ENCODE results near the gene OLIG1.

DNA sequence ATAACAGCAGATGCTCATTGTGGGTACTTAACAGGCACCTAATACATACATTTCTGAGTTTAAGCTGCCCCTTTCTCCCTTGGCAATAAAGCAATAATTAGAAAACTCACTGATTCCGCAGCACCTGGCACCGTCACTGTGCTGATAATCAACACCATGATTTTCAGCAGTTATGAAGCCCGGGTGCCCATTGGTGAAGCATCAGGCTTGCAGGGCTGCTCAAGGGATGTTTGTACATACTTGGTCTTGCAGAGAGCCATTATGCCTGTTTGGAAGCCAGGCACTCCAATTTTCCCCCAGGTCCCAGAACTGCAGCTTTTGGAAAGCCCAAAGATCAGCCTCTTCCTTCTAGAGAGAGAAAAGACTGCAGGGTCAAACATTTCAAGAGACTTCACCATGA, 44.3 kb downstream of the OLIG1 start:
- TF ChIP-seq, protein P1, sequence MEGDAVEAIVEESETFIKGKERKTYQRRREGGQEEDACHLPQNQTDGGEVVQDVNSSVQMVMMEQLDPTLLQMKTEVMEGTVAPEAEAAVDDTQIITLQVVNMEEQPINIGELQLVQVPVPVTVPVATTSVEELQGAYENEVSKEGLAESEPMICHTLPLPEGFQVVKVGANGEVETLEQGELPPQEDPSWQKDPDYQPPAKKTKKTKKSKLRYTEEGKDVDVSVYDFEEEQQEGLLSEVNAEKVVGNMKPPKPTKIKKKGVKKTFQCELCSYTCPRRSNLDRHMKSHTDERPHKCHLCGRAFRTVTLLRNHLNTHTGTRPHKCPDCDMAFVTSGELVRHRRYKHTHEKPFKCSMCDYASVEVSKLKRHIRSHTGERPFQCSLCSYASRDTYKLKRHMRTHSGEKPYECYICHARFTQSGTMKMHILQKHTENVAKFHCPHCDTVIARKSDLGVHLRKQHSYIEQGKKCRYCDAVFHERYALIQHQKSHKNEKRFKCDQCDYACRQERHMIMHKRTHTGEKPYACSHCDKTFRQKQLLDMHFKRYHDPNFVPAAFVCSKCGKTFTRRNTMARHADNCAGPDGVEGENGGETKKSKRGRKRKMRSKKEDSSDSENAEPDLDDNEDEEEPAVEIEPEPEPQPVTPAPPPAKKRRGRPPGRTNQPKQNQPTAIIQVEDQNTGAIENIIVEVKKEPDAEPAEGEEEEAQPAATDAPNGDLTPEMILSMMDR (IDR thresholded peaks at IDR 0.05): no peak
- TF ChIP-seq EZH2 (IDR thresholded peaks at IDR 0.05): no peak
- TF ChIP-seq EZH2phosphoT487 (IDR thresholded peaks at IDR 0.05): no peak
